ENCODE results near the gene CAMK2A.

CAMK2A gene

DNA sequence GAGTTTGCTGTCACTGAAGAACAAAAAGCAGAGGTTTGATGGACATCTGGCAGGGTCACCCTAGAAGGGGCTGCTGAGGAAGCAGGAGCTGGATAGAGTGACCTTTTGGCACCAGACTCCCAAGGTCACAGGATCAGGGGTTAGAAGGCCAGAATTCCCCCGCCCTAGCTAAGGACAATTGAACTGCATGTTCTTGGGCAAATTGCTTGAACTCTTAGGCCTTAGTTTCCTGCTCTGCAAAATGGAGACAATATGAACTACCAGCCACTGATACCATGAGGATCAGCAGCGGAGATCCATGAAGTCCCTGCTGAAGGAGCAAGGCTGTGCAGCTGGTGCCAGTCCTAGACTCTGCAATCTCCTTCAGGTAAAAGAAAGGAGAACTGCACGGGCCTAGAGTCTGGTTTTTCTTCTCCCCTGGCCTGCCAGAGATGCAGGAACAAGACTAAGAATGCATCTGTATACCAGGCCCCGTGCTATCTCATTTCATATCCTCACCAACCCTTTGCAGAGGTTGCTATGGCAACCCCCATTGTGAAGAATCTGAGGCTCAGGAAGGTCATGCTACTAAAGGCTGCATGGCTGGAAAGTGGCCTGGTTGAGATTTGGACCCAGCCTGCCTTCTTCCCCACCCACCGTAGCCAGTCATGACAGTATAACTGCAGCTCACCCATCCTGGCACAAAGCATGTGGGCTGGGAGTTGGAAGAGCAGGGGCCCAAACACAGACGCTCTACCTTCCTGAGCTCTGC lies 33.7 kb downstream of the CAMK2A start:
- TF ChIP-seq, protein P1, sequence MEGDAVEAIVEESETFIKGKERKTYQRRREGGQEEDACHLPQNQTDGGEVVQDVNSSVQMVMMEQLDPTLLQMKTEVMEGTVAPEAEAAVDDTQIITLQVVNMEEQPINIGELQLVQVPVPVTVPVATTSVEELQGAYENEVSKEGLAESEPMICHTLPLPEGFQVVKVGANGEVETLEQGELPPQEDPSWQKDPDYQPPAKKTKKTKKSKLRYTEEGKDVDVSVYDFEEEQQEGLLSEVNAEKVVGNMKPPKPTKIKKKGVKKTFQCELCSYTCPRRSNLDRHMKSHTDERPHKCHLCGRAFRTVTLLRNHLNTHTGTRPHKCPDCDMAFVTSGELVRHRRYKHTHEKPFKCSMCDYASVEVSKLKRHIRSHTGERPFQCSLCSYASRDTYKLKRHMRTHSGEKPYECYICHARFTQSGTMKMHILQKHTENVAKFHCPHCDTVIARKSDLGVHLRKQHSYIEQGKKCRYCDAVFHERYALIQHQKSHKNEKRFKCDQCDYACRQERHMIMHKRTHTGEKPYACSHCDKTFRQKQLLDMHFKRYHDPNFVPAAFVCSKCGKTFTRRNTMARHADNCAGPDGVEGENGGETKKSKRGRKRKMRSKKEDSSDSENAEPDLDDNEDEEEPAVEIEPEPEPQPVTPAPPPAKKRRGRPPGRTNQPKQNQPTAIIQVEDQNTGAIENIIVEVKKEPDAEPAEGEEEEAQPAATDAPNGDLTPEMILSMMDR (conservative IDR thresholded peaks at IDR 0.05; ENCODE audit: low read depth, low read length): no peak
- no peak for DNase-seq (ENCODE audit: low read depth)
- no peak overlapping the region for H3K4me3 ChIP-seq (ENCODE audit: low read length)

DNA sequence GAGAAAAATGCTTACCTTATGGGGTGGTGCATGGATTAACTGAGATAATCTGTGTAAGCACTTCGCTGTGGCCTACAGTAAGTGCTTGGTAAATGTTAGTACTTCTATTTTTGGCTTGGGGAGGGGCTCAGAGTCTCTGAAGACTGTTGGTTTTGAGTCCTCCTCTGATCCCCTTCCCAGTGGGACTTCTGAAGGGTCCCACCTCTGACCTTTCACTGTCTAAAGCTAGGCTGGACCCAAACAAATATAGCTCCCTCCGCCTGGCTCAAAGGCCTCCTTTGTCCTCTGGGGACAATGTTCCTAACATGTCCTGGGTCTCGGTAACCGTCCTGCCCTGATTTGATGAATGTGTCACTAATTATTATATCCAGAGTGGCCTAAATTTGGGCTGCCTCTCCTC lies 34.8 kb downstream of the CAMK2A start:
- no peak for DNase-seq (ENCODE audit: low read depth)
- TF ChIP-seq, protein P1 (conservative IDR thresholded peaks at IDR 0.05; ENCODE audit: low read depth, low read length): no peak
- H3K4me3 ChIP-seq (ENCODE audit: low read length): no peak overlapping the region

DNA sequence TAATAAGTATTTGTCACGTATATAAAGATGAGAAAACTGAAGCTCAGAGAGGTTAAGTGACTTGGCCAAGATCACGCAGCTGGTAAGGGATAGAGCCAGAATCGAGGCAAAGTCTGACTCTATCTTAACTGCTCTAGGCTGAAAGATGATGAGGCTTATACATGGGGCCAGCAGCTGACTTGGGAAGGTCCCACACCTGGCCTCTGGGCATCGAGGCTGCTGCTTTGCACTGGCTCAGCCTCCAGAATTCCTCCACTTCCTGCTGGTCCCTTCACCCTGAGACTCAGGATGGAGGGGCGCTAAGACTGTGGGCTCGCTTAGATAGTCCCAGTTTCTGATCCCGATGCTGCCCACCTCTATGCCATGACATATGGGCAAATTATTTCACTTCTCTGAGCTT lies 35.2 kb downstream of the CAMK2A start:
- TF ChIP-seq, protein P1 (conservative IDR thresholded peaks at IDR 0.05; ENCODE audit: low read depth, low read length): no peak
- DNase-seq (ENCODE audit: low read depth): no peak
- no peak overlapping the region for H3K4me3 ChIP-seq (ENCODE audit: low read length)

DNA sequence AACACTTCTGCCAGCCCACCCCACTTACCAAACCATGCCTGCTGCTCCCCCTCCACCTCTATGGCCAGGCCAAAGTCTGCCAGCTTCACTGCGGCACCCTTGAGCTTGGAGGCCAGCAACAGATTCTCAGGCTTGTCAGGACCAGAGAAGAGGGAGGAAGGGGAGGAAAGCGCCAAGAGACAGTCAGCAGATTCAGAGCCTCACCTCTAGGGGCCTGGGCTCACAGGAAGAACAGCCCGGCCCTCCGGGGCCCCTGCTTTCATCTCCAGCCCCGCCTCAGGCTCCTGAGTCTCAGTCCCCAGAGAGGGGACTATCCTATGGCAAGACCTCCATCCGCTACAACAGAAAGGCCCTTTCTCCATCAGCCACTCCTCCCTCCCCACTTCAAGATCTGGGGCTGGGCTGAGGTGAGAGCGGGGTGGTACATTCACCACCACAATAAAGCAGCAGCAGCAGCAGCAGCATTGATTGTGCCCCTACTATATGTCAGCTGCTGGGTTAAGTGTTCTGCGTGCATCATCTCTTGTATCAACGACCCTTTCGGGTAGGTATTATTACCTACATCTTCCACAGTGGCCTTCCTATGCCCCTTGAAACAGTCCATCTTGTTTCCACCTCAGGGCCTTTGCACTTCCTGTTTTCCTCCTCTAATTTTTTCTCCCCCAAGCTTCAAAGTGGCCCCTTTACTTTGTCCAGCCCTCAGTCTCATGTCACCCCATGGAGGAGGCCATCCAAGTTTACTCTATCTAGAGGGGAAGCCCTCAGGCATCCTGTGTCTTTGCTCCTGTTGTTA lies 36.0 kb downstream of the CAMK2A start:
- no peak overlapping the region for H3K4me3 ChIP-seq (ENCODE audit: low read length)
- DNase-seq (ENCODE audit: low read depth): no peak
- TF ChIP-seq, protein P1 (conservative IDR thresholded peaks at IDR 0.05; ENCODE audit: low read depth, low read length): no peak

DNA sequence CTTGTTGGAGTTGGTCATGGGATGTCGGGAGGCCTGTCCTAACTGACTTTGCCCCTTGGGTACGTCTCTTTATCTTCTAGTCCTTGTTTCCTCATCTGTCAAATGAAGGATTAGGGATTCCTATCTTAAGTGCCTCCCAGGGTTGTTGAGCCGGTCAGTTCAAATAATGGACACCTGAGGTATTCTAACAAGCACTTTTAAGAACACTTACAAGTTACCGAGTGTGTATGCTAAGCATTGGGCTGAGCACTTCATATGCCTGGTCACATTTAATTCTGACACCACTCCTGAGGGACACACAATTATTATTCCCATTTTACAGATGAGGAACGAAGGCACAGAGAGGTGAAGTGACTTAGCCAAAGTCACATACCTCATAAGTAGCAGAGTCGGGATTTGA lies 37.1 kb downstream of the CAMK2A start:
- H3K4me3 ChIP-seq (ENCODE audit: low read length): no peak overlapping the region

DNA sequence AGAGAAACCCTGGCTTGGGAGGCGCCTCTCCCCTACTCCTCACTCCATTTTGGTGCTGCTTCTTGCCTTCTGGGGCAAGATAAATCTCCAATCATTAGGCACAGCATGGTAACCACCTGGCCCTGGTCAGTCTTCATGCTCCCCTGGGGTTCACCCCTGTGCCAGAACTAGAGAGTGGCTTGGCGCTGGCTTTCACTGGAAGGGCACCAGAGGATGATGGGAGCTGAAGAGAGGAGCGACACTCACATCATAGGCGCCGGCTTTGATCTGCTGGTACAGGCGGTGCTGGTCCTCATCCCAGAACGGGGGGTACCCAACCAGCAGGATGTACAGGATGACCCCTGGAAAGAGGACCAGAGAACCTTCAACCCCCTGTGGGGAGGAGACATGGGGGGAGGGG lies 38.1 kb downstream of the CAMK2A start:
- no peak overlapping the region for H3K4me3 ChIP-seq (ENCODE audit: low read length)
- no peak for DNase-seq (ENCODE audit: low read depth)
- TF ChIP-seq, protein P1 (conservative IDR thresholded peaks at IDR 0.05; ENCODE audit: low read depth, low read length): no peak

More for the DNA sequence above, 37.1 kb downstream of the CAMK2A start:
- DNase-seq (ENCODE audit: low read depth): no peak
- TF ChIP-seq, protein P1 (conservative IDR thresholded peaks at IDR 0.05; ENCODE audit: low read depth, low read length): no peak

Data from retinal pigment epithelial cell (primary cell).